Left hindlimb (tissue), 1 donor: ENCODE measurements around the gene LRRFIP2.
"Not testable (repeated sequence)": the region's sequence is repeated elsewhere in the genome, so short reads cannot be mapped to it uniquely, and the experiment has no call there.

ENCODE experiments used
- DNase-seq: peaks from one replicate; pipeline ENCODE4 v3.0.0-alpha.2; 2018

Gene LRRFIP2

DNA sequence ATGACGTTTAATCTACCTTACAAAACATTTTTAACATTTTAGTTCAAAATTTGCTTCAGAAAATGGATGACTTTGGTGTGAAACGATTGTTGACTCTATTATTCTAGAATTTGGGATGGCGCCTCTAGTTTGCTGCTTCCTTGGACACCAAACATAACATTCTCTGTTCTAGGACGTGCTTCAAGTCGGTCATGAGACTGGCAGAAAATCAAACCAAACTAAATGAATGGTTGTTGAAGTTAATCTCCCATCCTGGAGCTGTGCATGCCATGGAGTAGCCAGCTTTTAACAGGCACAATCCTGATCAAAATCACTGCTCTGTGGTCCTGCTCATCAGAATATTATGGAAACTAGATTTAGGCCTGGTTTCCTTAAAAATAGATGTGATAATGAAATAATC lies 9.6 kb upstream of the LRRFIP2 start:
- no peak for DNase-seq

DNA sequence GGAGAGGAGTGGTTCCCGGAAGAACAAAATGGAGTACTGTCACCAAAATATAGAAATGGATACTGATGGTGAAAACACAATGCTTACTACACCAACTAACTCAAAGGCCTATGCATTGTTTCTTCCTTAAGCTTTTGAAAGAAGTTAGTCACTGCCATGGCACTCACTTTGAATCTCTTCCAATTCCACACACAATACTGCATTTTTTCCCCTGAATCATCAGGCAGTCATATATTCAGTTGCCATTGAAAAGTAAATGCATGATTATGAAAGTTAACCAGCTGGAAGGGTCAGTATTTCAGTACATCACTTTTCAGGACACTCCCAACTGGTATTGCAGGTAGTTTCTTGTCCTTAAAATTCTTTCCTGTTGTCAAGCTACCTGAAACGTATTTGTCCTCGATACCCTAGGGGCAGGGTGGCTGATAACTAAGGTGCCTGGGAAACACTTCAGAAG lies 9.0 kb upstream of the LRRFIP2 start:
- no peak for DNase-seq

- no peak for DNase-seq
Observed at GRCh38 chr3:37182816-37183215, 8.4 kb upstream of the LRRFIP2 start.

GRCh38 chr3:37181756-37182155 lies 7.4 kb upstream of the LRRFIP2 start:
- DNase-seq, result no peak

- no peak for DNase-seq
Observed at GRCh38 chr3:37179144-37179967, 5.0 kb upstream of the LRRFIP2 start.

DNA sequence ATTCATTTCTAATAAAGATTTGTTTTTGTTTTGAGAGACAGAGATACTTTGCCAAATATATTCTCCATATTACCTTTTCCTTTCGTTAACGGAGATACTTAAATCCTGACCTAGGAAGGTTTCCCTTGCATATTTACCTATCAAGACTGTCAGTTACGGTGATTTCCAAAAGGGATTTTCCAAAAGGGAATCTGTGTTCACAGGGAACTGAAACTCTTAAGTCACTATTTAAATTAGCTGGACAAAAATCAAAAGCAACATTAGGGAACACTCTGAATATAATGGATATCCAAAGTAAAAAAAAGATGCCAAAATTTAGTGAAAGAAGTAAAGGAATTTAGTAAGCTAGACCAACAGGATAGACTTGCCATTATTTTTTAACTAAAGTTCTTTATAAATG lies 576 bp downstream of the LRRFIP2 start:
- DNase-seq, result no peak

DNA sequence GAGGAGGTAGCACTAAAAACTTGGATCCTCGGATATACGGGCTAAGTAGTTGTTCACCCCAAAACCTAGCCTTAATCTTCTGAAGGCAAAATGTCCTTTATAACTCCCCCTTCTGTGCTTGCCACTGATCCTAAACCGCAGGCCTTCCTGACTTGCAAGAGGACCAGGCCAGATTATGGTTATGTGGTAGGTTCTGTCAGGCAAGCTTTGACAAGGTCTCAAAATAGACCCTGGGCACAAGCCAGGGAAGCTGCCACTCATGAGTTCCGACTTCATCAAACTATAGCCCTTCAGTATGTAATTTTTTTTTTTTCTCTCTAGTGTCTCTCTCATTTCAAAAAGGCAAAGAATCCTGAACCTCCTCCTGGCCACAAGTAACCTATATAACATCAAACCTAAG lies 3.2 kb downstream of the LRRFIP2 start:
- peak; percentile 60 for DNase-seq

GRCh38 chr3:37170513-37170912 lies 3.9 kb downstream of the LRRFIP2 start:
- no peak for DNase-seq

DNA sequence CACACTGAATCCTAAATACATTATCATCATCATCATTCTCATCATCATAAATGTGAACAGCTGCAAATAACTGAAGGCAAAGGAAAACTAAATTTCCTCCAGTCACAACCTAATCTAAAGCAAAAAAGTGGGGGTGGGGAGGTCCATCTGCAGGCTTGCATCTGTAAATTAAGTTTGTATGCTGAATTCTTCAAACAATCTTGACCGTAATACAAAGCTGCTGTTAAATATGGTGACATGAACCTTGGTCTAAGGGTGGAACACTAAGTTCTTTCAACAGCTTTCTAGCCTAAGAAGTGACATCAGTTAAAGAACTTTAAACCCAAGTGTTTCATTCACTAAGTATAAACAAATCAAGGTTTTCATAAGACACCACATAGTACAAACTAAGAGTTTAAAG lies 4.3 kb downstream of the LRRFIP2 start:
- DNase-seq, result no peak

- no peak for DNase-seq
Observed at GRCh38 chr3:37168896-37169295, 5.5 kb downstream of the LRRFIP2 start.

DNA sequence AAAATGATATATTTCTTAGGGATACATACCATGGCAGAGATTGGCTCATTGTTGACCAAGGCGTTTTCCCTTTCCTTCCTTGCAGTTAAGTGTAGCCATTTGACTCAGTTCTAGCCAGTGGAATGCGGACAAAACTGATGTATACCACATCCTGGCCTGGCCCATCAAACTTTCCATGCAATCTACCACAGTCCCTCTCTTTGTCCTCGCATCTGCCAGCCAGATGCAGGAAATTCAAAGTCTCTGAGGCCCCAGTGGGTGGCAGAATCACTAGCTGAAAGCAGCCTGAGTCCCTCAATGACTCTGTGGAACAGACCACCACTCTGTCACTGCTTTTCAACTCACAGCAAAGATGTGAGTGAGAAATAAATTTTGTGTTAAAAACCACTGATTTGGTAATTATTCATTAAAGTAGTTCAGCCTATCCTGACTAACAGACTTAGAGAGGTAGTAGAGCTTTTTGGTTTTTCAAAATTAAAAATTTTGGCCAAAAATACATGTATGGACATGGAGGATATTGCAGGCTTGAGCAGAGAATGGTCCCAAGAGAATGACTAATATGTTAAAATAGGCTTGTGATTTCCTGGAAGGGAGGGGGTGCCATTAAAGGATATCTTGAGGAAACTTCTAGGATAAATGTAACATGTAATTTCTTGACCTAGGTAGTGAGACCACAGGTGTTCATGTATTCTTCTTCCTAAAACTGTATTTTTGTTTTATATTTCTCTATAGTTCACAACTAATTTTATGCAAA lies 10.9 kb downstream of the LRRFIP2 start:
- DNase-seq, result peak; percentile 38

GRCh38 chr3:37162501-37163245 lies 11.7 kb downstream of the LRRFIP2 start:
- DNase-seq, result no peak

DNA sequence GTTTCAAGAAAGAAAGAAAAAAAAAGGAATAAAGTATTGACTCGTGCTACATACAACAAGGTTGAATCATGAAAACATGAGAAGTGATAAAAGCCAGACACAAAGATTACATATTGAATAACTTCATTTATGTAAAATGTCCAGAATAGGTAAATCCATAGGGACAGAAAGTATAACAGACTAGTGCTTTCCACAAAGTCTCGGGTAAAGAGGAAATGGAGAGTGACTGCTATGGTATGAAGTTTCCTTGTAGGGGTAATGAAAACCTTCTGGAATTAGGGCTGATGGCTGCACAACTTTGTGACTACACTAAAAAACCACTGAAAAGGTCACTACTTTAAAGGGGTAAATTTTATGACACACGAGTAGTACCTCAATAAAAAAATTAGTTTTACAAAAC lies 13.0 kb downstream of the LRRFIP2 start:
- DNase-seq, result no peak

DNA sequence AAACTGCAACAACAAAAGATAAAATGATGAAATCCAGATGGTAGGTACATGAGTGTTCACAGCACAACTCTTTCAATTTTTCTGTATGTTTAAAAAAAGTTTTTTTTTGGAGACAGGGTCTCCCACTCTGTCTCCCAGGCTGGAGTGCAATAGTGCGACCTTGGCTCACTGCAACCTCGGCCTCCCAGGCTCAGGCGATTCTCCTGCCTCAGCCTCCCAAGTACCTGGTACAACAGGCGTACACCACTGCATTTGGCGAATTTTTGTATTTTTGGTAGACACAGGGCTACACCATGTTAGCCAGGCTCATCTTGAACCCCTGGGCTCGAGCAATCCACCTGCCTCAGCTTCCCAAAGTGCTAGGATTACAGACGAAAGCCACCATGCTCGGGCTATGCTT lies 18.6 kb downstream of the LRRFIP2 start:
- no peak for DNase-seq

- no peak for DNase-seq
Observed at GRCh38 chr3:37154668-37155314, 19.6 kb downstream of the LRRFIP2 start.

DNA sequence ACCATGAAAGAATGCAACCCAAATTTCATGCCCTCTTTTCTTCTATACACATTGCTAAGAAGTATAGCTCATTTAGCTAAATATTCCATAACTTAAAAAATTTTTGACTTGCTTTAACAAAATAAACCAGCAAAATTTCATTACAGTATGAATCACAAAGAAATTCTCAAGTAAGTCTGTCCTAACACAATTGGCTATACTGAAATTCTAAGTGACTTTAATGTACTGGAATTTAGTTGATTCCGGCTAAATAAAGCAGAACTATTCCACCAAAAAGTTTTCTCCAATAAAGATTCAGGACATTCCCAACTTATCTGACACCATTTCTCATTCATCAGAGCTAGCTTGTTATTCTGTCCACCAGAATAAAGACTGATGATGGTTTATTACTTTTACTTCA lies 23.8 kb downstream of the LRRFIP2 start:
- DNase-seq, result no peak

DNA sequence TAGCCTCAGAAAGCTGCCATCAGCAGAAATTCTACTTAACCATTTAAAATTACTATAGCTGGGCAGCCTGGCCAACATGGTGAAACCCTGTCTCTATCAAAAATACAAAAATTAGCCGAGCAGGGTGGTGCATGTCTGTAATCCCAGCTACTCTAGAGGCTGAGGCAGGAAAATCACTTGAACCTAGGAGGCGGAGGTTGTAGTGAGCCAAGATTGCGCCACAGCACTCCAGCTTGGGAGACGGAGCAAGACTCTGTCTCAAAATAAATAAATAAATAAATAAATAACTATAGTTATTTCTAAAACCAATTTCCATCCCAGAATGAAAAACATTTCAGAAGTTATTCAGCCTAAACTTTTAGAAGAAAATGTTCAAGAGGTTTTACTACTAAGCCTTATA lies 25.1 kb downstream of the LRRFIP2 start:
- no peak for DNase-seq

GRCh38 chr3:37148208-37148607 lies 26.2 kb downstream of the LRRFIP2 start:
- no peak for DNase-seq

DNA sequence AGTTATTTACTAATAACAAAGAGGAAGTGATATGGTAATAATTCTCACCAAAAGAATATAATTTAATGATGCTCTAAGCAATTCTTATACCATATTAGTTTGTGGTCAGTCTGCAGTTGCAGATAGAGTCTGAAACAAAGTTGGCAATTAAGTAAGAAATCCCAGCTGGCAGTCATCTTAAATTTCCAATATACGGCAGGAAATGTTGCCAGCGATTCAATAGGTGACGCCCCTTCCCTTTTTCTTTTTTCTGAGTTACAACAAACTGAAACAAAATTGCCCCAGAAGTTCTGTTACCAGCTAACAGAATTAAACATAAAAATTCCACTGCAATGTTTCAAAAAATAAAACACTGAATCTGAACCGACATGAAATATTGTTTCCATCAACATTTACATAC lies 26.7 kb downstream of the LRRFIP2 start:
- no peak for DNase-seq

- not testable (repeated sequence) for DNase-seq
Observed at GRCh38 chr3:37146927-37147326, 27.5 kb downstream of the LRRFIP2 start.

GRCh38 chr3:37145611-37146010 lies 28.8 kb downstream of the LRRFIP2 start:
- DNase-seq, result no peak

DNA sequence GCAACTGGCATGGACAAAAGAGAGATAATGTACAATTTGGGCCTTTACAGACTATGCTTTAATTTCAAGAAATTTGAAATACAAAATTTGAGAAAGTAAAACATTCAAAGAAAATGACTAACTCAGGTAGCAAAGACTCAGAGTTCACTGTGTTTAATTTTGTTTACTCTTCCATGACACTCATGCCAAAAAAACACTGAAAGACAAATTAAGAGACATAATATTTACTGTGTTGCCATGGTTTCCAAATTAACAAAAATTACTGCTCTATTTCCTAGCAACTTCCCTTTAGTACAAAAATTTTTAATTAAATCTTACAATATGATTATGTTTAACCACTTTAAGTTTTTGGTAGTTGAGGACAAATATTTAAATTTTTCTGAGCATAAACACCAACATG lies 29.6 kb downstream of the LRRFIP2 start:
- DNase-seq, result no peak

GRCh38 chr3:37143821-37144220 lies 30.6 kb downstream of the LRRFIP2 start:
- DNase-seq, result no peak
